ENCODE data around the gene SERPINA5. TPM values are rescaled to one million over a fixed set of nuclear protein-coding genes. Genes with fewer than 3 reads are reported as not detected.

The SERPINA5 gene
- total and polyA plus RNA-seq, 10 of the 15 experiments (the other 5 are each of a cell fraction or from before 2014, with no cell fraction given) = 0.90 TPM; not detected in 9

- no peak overlapping the region for H3K4me2 ChIP-seq (ENCODE audit: control insufficient read depth, insufficient read depth)
- no peaks in the 10 kb centered on the region for H3K79me2 ChIP-seq (ENCODE audit: control insufficient read depth, insufficient read depth, low read length)
- H3K9me3 ChIP-seq (replicated peaks; ENCODE audit: control insufficient read depth, insufficient read depth, low read length) = no peaks in the 10 kb centered on the region; the same call in 2 of the 3 replicates
- H3K4me3 ChIP-seq = no peak overlapping the region
- no peak for DNase-seq (ENCODE audit: low read depth, low spot score)
- TF ChIP-seq HCFC1 (IDR thresholded peaks at IDR 0.05; ENCODE audit: low read length) (no peak), HSF1 (IDR thresholded peaks at IDR 0.05; ENCODE audit: low read depth, low read length) (no peak), NBN (IDR thresholded peaks at IDR 0.05) (no peak), EZH2 (IDR thresholded peaks at IDR 0.05; ENCODE audit: borderline replicate concordance, control insufficient read depth, low read depth, low read length) (no peak)
- intact Hi-C loops (cut with micrococcal nuclease; ENCODE audit: unreplicated experiment) (no loop called here), in situ Hi-C loops (cut with MboI) (no loop called here)
- no peak for ATAC-seq
- no peak overlapping the region for H3K27ac ChIP-seq (ENCODE audit: control insufficient read depth, insufficient read depth)
- POLR2A ChIA-PET = no interaction called here
- H4K20me1 ChIP-seq (ENCODE audit: control insufficient read depth, insufficient read depth) = no peaks in the 10 kb centered on the region
- H3K9ac ChIP-seq (ENCODE audit: control insufficient read depth, insufficient read depth, low read length) = no peak overlapping the region
- SMC1A ChIA-PET (ENCODE audit: uncharacterized antibody, unreplicated experiment) = no interaction called here
- peaks cover 0 to 2% of the 10 kb centered on the region in 2 experiments; a peak in 1 of 4 replicates for H3K27me3 ChIP-seq (replicated peaks in 1 of 2; ENCODE audit: control insufficient read depth in 2 of 2, insufficient read depth in 2 of 2, low read length in 1 of 2)
- RAD21 ChIA-PET (ENCODE audit: unreplicated experiment) = no interaction called here
- H3K4me1 ChIP-seq (ENCODE audit: control insufficient read depth, insufficient read depth, low read length) = no peaks in the 10 kb centered on the region
- BruUV-seq (replicated peaks) = no TSS peak
- FAIRE-seq = no peak
- H2AFZ ChIP-seq (ENCODE audit: control insufficient read depth, low read depth, low read length) = no peak overlapping the region
- WGBS (ENCODE audit: insufficient coverage, insufficient replicate concordance, low lambda C conversion rate, missing lambda C conversion rate) = 26% methylated on average over 10 of the region's 10 CpGs
- CTCF ChIA-PET = no interaction called here
- no peaks in the 10 kb centered on the region for H3K36me3 ChIP-seq (ENCODE audit: control insufficient read depth in 2 of 2, insufficient read depth in 2 of 2, low read length in 1 of 2)
These were observed 43.5 kb downstream of the SERPINA5 start for GRCh38 chr14:94624537-94625352.

- Histone ChIP-seq H4K20me1 (ENCODE audit: control insufficient read depth, insufficient read depth) (no peaks in the 10 kb centered on the region), H3K4me2 (ENCODE audit: control insufficient read depth, insufficient read depth) (no peak overlapping the region), H3K4me3 (no peak overlapping the region), H3K79me2 (ENCODE audit: control insufficient read depth, insufficient read depth, low read length) (no peaks in the 10 kb centered on the region), H3K36me3 (ENCODE audit: control insufficient read depth in 2 of 2, insufficient read depth in 2 of 2, low read length in 1 of 2) (no peaks in the 10 kb centered on the region), H2AFZ (ENCODE audit: control insufficient read depth, low read depth, low read length) (no peak overlapping the region), H3K9me3 (replicated peaks; ENCODE audit: control insufficient read depth, insufficient read depth, low read length) (no peaks in the 10 kb centered on the region), H3K9ac (ENCODE audit: control insufficient read depth, insufficient read depth, low read length) (no peak overlapping the region), H3K4me1 (ENCODE audit: control insufficient read depth, insufficient read depth, low read length) (no peaks in the 10 kb centered on the region), H3K27me3 (replicated peaks in 1 of 2; ENCODE audit: control insufficient read depth in 2 of 2, insufficient read depth in 2 of 2, low read length in 1 of 2) (peaks cover 0 to 2% of the 10 kb centered on the region in 2 experiments; a peak in 1 of 4 replicates), H3K27ac (ENCODE audit: control insufficient read depth, insufficient read depth) (no peak overlapping the region)
- ChIA-PET SMC1A (ENCODE audit: uncharacterized antibody, unreplicated experiment) (no interaction called here), POLR2A (no interaction called here), RAD21 (ENCODE audit: unreplicated experiment) (no interaction called here), CTCF (no interaction called here)
- BruUV-seq (replicated peaks) = no TSS peak
- in situ Hi-C loops (cut with MboI) (no loop called here), intact Hi-C loops (cut with micrococcal nuclease; ENCODE audit: unreplicated experiment) (no loop called here)
- FAIRE-seq = no peak
- no peak for DNase-seq (ENCODE audit: low read depth, low spot score)
- 0% methylated on average over 2 of the region's 2 CpGs for WGBS (ENCODE audit: insufficient coverage, insufficient replicate concordance, low lambda C conversion rate, missing lambda C conversion rate)
- no peak for ATAC-seq
- TF ChIP-seq ZNF207 (IDR thresholded peaks at IDR 0.05; ENCODE audit: borderline replicate concordance) (no peak), CBX5 (IDR thresholded peaks at IDR 0.05; ENCODE audit: low read depth) (no peak), REST (IDR thresholded peaks at IDR 0.05; ENCODE audit: low read depth, low read length) (no peak), NBN (IDR thresholded peaks at IDR 0.05) (no peak), ZBTB33 (IDR thresholded peaks at IDR 0.05) (no peak), PAX8 (IDR thresholded peaks at IDR 0.05) (no peak), SUZ12 (IDR thresholded peaks at IDR 0.05; ENCODE audit: unreplicated experiment) (no peak), SP1 (IDR thresholded peaks at IDR 0.05; ENCODE audit: low read depth, low read length) (no peak)
These were observed 44.1 kb downstream of the SERPINA5 start for GRCh38 chr14:94625353-94625635.
